SK-N-SH treated with all-trans-retinoic acid at 6 μM for 48 hours (cell line): ENCODE data around the gene SMTNL2.

Experiments used
- ARNTL ChIP-seq: fragments of 450-650 bp; formaldehyde crosslinking; IDR thresholded peaks from 2 replicates; pipeline ENCODE4 v1.5.0; 2020; ENCODE audit warnings: low read depth, mild to moderate bottlenecking, moderate library complexity, borderline replicate concordance
- CREB5 ChIP-seq: fragments of 250-450 bp; sonication (Bioruptor Pico); IDR thresholded peaks from 2 replicates; pipeline ENCODE4 v1.5.1; 2020; ENCODE audit warnings: low read depth, mild to moderate bottlenecking, moderate library complexity
- ESRRG ChIP-seq: fragments of 250-450 bp; sonication (Bioruptor Pico); IDR thresholded peaks from 2 replicates; pipeline ENCODE4 v1.6.1; 2021; ENCODE audit warnings: mild to moderate bottlenecking
- PATZ1 ChIP-seq: fragments of 250-450 bp; sonication (Bioruptor Pico); IDR thresholded peaks from 2 replicates; pipeline ENCODE4 v1.8.0; 2020; ENCODE audit warnings: mild to moderate bottlenecking, moderate library complexity, borderline replicate concordance
- POU6F1 ChIP-seq: fragments of 250-450 bp; sonication (Bioruptor Pico); IDR thresholded peaks from 2 replicates; pipeline ENCODE4 v1.8.0; 2021; ENCODE audit warnings: low read depth, mild to moderate bottlenecking, moderate library complexity, borderline replicate concordance
- SNAI2 ChIP-seq: fragments of 250-450 bp; sonication (Bioruptor Pico); IDR thresholded peaks from 2 replicates; pipeline ENCODE4 v1.5.0; 2020; ENCODE audit warnings: mild to moderate bottlenecking, moderate library complexity
- ZNF70 ChIP-seq: fragments of 450-650 bp; formaldehyde crosslinking; IDR thresholded peaks from 2 replicates; pipeline ENCODE4 v1.5.0; 2020; ENCODE audit warnings: mild to moderate bottlenecking, moderate library complexity

- no peak for TF ChIP-seq POU6F1 (CRISPR knock-in tag)
- no peak for TF ChIP-seq PATZ1 (CRISPR knock-in tag)
- TF ChIP-seq CREB5 (CRISPR knock-in tag) = no peak
- TF ChIP-seq ARNTL (CRISPR knock-in tag) = no peak
- TF ChIP-seq SNAI2 (CRISPR knock-in tag) = no peak
- TF ChIP-seq ESRRG (CRISPR knock-in tag) = no peak
- no peak for TF ChIP-seq ZNF70 (CRISPR knock-in tag)
These were observed 32.1 kb downstream of the SMTNL2 start for GRCh38 chr17:4616476-4616875.
